Measurements from ENCODE around the gene CD6.

The CD6 gene

DNA sequence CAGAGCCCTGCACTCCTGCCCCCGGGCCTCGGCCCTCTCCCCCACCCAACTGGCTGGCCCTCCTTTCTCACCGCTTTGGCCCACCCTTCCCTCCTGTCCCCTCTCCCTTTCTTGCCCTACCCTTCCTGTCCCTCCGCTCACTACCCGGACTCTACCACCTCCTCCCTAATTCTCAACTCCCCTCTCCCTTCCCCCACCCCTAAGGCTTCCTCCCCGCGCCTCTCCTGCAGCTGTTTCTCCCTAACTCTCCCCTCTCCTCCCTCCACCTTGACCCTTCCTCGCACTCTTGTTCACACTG is 19.9 kb upstream of the CD6 start:
- no peak for DNase-seq (ENCODE audit: low read depth)
- TF ChIP-seq MYC (IDR thresholded peaks at IDR 0.05; ENCODE audit: low read depth, low read length) (no peak), MAX (IDR thresholded peaks at IDR 0.05; ENCODE audit: low read depth, low read length) (no peak), CTCF (IDR thresholded peaks at IDR 0.05; ENCODE audit: low read depth, low read length) (no peak), POLR2A (IDR thresholded peaks at IDR 0.05; ENCODE audit: extremely low read depth, insufficient read length) (no peak)
- no peak overlapping the region for H3K4me3 ChIP-seq (ENCODE audit: low read depth, low read length)

GRCh38 chr11:60951904-60952741 is 19.4 kb upstream of the CD6 start, which contains the start of gene SLC15A3:
Gene SLC15A3 (minus strand): TSS chr11:60952176. CDS start chr11:60951551, 625 bp downstream.
- peak; percentile 89 for DNase-seq (ENCODE audit: low read depth)
- H3K4me3 ChIP-seq (ENCODE audit: low read depth, low read length) = peak within 1 kb of the TSS; percentile 66
- TF ChIP-seq POLR2A (IDR thresholded peaks at IDR 0.05; ENCODE audit: extremely low read depth, insufficient read length) (peak; percentile 12), CTCF (IDR thresholded peaks at IDR 0.05; ENCODE audit: low read depth, low read length) (no peak), MYC (IDR thresholded peaks at IDR 0.05; ENCODE audit: low read depth, low read length) (peak; percentile 64; the same call in 1 of the 2 replicates), MAX (IDR thresholded peaks at IDR 0.05; ENCODE audit: low read depth, low read length) (peak; percentile 89)

DNA sequence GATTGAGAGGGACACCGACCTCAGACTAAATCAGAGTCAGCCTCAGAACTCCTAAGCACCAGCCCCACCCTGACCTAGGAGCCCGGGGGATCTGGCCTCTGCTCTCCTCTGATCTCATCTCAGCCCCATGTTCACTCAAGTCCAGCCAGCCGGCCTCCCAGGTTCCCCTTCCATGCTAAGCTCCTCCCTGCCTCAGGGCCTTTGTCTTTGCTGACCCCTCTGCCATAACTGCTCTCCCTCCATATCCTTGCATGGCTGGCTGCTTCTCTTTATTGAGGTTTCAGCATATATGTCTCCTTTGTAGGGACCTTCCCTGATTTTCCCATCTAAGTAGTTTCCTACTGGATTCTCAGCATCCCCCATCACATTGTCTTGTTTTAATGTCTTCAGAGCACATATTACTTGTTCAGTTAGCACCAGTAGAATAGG is 18.7 kb upstream of the CD6 start:
- peak overlapping the region; percentile 66 for H3K4me3 ChIP-seq (ENCODE audit: low read depth, low read length)
- DNase-seq (ENCODE audit: low read depth) = no peak
- TF ChIP-seq CTCF (IDR thresholded peaks at IDR 0.05; ENCODE audit: low read depth, low read length) (no peak), POLR2A (IDR thresholded peaks at IDR 0.05; ENCODE audit: extremely low read depth, insufficient read length) (peak; percentile 2)

DNA sequence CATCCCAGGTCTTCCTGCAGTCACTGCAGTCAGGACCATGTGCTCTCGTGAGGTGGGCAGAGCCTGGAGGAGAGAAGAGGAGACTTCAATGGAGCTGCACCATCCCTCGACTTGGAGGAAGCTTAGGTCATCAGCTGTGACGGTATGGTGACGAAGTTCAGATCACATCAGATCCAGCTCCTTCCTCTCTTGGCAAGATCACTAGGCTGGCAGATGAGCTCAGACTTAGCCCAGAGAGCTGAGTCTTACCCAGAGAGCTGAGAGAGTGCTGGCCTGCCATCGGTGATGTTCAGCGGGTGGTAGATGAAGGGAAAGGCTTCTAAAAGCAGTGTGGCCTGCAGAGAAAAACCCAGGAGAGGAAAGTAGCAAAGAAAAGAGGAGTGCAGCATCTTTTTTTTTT is 17.7 kb upstream of the CD6 start:
- no peak for TF ChIP-seq POLR2A (IDR thresholded peaks at IDR 0.05; ENCODE audit: extremely low read depth, insufficient read length)
- no peak for TF ChIP-seq MYC (IDR thresholded peaks at IDR 0.05; ENCODE audit: low read depth, low read length)
- TF ChIP-seq CTCF (IDR thresholded peaks at IDR 0.05; ENCODE audit: low read depth, low read length) = no peak
- no peak for TF ChIP-seq MAX (IDR thresholded peaks at IDR 0.05; ENCODE audit: low read depth, low read length)
- H3K4me3 ChIP-seq (ENCODE audit: low read depth, low read length) = no peak overlapping the region
- no peak for DNase-seq (ENCODE audit: low read depth)

DNA sequence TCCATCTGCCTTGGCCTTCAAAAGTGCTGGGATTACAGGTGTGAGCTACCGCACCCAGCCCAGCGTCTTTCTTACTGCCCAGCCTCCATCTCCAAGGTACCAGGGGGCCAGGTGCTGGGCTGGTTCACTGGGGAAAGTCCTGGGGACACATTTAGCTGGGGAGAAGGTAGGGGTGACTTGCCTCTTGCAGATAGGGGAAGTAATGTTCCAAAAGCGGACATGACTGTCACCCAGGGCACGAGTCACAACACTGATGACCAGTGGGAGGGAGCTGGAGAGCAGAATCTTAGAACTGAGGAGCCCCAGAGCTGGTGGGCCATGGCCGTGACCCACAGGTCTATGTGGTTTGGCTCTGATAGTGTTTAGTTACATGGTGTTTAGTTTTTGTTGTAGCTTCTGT is 17.1 kb upstream of the CD6 start:
- no peak for TF ChIP-seq MAX (IDR thresholded peaks at IDR 0.05; ENCODE audit: low read depth, low read length)
- TF ChIP-seq POLR2A (IDR thresholded peaks at IDR 0.05; ENCODE audit: extremely low read depth, insufficient read length) = no peak
- no peak for TF ChIP-seq CTCF (IDR thresholded peaks at IDR 0.05; ENCODE audit: low read depth, low read length)
- no peak for TF ChIP-seq MYC (IDR thresholded peaks at IDR 0.05; ENCODE audit: low read depth, low read length)
- peak; percentile 42 for DNase-seq (ENCODE audit: low read depth)
- no peak overlapping the region for H3K4me3 ChIP-seq (ENCODE audit: low read depth, low read length)
